SU-DHL-6 (cell line): ENCODE measurements around the gene PPFIBP2.

Experiments used
- H2AFZ ChIP-seq: fragments of 200-600 bp; sonication (generic); 2 replicates; pipeline ENCODE4 v1.6.1; 2014; ENCODE audit warnings: low read depth, mild to moderate bottlenecking, moderate library complexity, mixed read lengths, antibody characterized with exemption, low read length; ENCODE audit not compliant: severe bottlenecking
- H3F3A ChIP-seq: fragments of 200-600 bp; shearing (Covaris generic); 2 replicates; pipeline ENCODE4 v1.6.0; 2016; ENCODE audit warnings: antibody characterized with exemption, mild to moderate bottlenecking; ENCODE audit not compliant: insufficient read depth
- H3K27ac ChIP-seq: fragments of 200-600 bp; sonication (generic); 2 replicates; pipeline ENCODE4 v1.5.1; 2016; ENCODE audit warnings: low read depth, mild to moderate bottlenecking, low read length, moderate library complexity, mixed read lengths
- H3K27me3 ChIP-seq: fragments of 200-600 bp; sonication (generic), shearing (Covaris generic); 2 replicates; pipeline ENCODE4 v1.6.0; 2014; ENCODE audit warnings: mild to moderate bottlenecking, low read length
- H3K36me3 ChIP-seq: fragments of 200-600 bp; sonication (generic); 2 replicates; pipeline ENCODE4 v1.6.1; 2014; ENCODE audit warnings: mild to moderate bottlenecking, low read length, mixed read lengths
- H3K4me2 ChIP-seq: fragments of 300-600, 200-600 bp; shearing (Covaris generic), sonication (generic); 2 replicates; pipeline ENCODE4 v1.6.0; 2014; ENCODE audit warnings: low read length, low read depth, mild to moderate bottlenecking; ENCODE audit not compliant: poor library complexity, severe bottlenecking
- H3K4me3 ChIP-seq: fragments of 200-600 bp; sonication (generic); 2 replicates; pipeline ENCODE4 v1.5.1; 2014; ENCODE audit warnings: antibody characterized with exemption, low read length, mild to moderate bottlenecking, mixed read lengths; ENCODE audit not compliant: insufficient read depth, poor library complexity, severe bottlenecking
- H3K79me2 ChIP-seq: fragments of 200-600 bp; sonication (generic); 2 replicates; pipeline ENCODE4 v1.6.1; 2014; ENCODE audit warnings: mild to moderate bottlenecking, low read length, moderate library complexity; ENCODE audit not compliant: insufficient read depth
- H3K9ac ChIP-seq: fragments of 200-600 bp; sonication (generic); 2 replicates; pipeline ENCODE4 v1.7.0; 2014; ENCODE audit warnings: mild to moderate bottlenecking, low read length
- H3K9me2 ChIP-seq: fragments of 200-600 bp; sonication (generic); replicated peaks from 2 replicates; pipeline ENCODE4 v1.6.1; 2014; ENCODE audit warnings: low read length; ENCODE audit not compliant: insufficient read depth
- H3K9me3 ChIP-seq: fragments of 200-600 bp; sonication (generic); 2 replicates; pipeline ENCODE4 v1.6.1; 2014; ENCODE audit warnings: low read length, mixed read lengths; ENCODE audit not compliant: insufficient read depth
- H4K20me1 ChIP-seq: fragments of 200-600 bp; sonication (generic); 2 replicates; pipeline ENCODE4 v1.6.1; 2014; ENCODE audit warnings: low read depth, mild to moderate bottlenecking, antibody characterized with exemption, low read length, moderate library complexity, mixed read lengths
- EZH2phosphoT487 ChIP-seq: fragments of 200-600 bp; sonication (generic), shearing (Covaris generic); conservative IDR thresholded peaks from 2 replicates; pipeline ENCODE4 v1.6.1; 2018; ENCODE audit warnings: mild to moderate bottlenecking, antibody characterized with exemption, low read length, moderate library complexity, mixed read lengths
- TF ChIP-seq, protein P1 (sequence below): fragments of 200-600 bp; sonication (generic); IDR thresholded peaks from one replicate; pipeline ENCODE4 v1.5.1; 2017; ENCODE audit warnings: antibody characterized with exemption, mild to moderate bottlenecking, low read length, moderate library complexity; ENCODE audit not compliant: insufficient read depth, poor library complexity, severe bottlenecking

The PPFIBP2 gene

DNA sequence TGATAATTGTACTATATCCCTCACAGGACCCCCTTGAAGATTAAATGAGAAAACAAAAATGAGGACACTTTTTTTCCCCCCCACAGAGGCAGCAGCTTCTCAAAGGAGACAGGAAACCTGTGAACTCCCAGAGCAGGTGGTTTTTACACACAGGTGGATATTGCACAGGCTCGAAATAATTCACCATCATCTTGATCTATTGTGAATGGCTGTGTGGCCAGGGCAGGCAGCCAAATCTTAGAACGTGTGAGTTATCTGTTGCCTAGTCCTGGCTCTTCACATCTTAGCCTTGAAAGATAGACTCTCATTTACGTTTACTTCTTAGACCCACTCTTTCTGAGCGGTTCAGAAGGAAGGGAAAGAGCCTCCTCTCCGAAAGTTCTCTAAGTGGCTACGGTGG, 23.5 kb downstream of the PPFIBP2 start:
- Histone ChIP-seq H3K9me3 (no peaks in the 10 kb centered on the region), H3F3A (no peaks in the 10 kb centered on the region), H3K4me2 (no peak overlapping the region), H2AFZ (no peak overlapping the region), H3K4me3 (no peak overlapping the region), H3K9me2 (no peaks in the 10 kb centered on the region), H3K79me2 (no peaks in the 10 kb centered on the region), H4K20me1 (no peaks in the 10 kb centered on the region), H3K27me3 (no peaks in the 10 kb centered on the region), H3K9ac (no peak overlapping the region), H3K36me3 (no peaks in the 10 kb centered on the region), H3K27ac (no peak overlapping the region)
- no peak for TF ChIP-seq EZH2phosphoT487
- TF ChIP-seq, protein P1, sequence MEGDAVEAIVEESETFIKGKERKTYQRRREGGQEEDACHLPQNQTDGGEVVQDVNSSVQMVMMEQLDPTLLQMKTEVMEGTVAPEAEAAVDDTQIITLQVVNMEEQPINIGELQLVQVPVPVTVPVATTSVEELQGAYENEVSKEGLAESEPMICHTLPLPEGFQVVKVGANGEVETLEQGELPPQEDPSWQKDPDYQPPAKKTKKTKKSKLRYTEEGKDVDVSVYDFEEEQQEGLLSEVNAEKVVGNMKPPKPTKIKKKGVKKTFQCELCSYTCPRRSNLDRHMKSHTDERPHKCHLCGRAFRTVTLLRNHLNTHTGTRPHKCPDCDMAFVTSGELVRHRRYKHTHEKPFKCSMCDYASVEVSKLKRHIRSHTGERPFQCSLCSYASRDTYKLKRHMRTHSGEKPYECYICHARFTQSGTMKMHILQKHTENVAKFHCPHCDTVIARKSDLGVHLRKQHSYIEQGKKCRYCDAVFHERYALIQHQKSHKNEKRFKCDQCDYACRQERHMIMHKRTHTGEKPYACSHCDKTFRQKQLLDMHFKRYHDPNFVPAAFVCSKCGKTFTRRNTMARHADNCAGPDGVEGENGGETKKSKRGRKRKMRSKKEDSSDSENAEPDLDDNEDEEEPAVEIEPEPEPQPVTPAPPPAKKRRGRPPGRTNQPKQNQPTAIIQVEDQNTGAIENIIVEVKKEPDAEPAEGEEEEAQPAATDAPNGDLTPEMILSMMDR: no peak

DNA sequence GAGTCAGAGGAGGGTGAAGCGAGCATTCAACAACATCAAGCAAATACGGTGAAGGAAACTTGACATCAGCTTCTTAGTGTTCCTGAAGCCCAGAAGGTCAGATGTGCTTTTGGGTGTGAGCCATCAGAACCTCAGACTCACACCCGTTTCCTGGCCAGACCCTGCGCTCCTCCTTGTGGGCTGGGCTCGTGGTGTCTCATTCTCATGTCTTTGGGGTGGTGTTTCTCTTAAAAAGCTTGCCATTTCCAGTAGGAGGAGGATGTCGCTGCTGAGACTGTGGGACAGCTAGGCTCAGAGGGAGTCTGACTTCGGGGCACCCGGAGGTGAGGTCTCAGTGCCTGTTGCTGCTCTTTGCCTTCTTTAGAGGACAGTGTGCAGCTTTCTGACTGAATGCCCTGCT, 24.2 kb downstream of the PPFIBP2 start:
- Histone ChIP-seq H4K20me1 (no peaks in the 10 kb centered on the region), H3K27me3 (no peaks in the 10 kb centered on the region), H3K9ac (no peak overlapping the region), H3K9me2 (no peaks in the 10 kb centered on the region), H3K9me3 (no peaks in the 10 kb centered on the region), H3K79me2 (no peaks in the 10 kb centered on the region), H3K27ac (no peak overlapping the region), H3K4me3 (no peak overlapping the region), H3K36me3 (no peaks in the 10 kb centered on the region), H2AFZ (no peak overlapping the region), H3F3A (no peaks in the 10 kb centered on the region), H3K4me2 (no peak overlapping the region)
- no peak for TF ChIP-seq EZH2phosphoT487
- TF ChIP-seq, protein P1: no peak

DNA sequence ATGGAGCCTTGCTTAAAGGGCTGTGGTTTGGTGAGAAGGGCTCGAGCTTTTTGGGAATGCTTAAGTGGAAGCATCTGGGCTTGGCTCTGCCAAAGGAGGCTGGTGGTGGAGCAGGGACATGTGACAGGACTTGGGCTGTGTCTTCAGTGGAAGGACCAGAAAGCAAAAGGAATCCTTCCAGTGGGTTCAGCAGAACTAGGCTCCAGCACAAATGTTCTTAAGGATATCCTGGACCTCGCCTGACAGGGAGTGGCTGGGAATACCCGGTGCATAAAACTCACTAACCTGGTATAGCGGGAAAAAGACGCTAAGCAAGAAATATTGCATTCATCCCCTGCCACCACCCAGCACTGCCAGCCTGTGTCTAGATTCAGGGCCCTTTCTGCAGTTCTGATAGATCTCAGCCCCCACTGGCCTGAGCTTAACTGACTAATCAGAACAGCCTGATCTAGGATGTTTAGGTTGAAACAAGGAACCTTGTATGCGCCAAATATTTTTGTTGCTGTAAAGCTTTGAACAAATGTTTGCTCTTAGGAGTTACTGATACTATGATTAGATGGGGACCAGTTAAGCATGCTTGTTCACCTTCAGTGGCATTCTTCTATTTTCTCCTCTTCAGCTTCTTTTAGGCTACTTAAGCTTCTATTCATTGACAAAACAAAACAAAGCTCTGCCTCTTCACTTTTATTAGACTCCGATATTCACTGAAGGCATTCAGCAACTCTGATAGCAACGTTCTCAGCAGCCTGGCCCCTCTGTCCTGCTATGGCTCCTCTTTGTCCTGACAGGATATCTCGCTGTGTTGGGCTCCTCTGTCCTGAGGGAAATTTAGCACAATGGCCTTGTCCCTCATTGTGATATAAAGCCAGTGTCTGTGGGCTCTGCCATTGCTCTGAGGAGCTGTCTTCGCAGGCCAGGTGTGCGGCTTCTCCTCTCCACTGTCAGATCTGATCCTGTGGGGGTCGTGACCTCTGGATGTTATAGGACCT, 25.0 kb downstream of the PPFIBP2 start:
- no peak overlapping the region for H3K4me3 ChIP-seq
- H3F3A ChIP-seq: no peaks in the 10 kb centered on the region
- H3K9me3 ChIP-seq: no peaks in the 10 kb centered on the region
- H4K20me1 ChIP-seq: no peaks in the 10 kb centered on the region
- TF ChIP-seq, protein P1: no peak
- TF ChIP-seq EZH2phosphoT487: no peak
- H3K79me2 ChIP-seq: no peaks in the 10 kb centered on the region
- no peak overlapping the region for H3K9ac ChIP-seq
- no peak overlapping the region for H3K4me2 ChIP-seq
- no peak overlapping the region for H3K27ac ChIP-seq
- no peaks in the 10 kb centered on the region for H3K9me2 ChIP-seq
- H3K27me3 ChIP-seq: no peaks in the 10 kb centered on the region
- no peaks in the 10 kb centered on the region for H3K36me3 ChIP-seq
- H2AFZ ChIP-seq: no peak overlapping the region
